Neural cell (in vitro differentiated cells): ENCODE data around the gene PDGFA. TPM values are rescaled to one million over a fixed set of nuclear protein-coding genes. Genes with fewer than 3 reads are reported as not detected.

Source experiments
- H2AFZ ChIP-seq: fragments of 200-600, 300-800 bp; sonication (generic), shearing (Covaris generic); 2 replicates; pipeline ENCODE4 v1.6.0; 2014; ENCODE audit warnings: low read depth, mild to moderate bottlenecking, antibody characterized with exemption, low read length, moderate library complexity
- H3F3A ChIP-seq: fragments of 200-600 bp; shearing (Covaris generic); 2 replicates; pipeline ENCODE4 v1.6.1; 2016; ENCODE audit warnings: mild to moderate bottlenecking, moderate library complexity, mixed read lengths, antibody characterized with exemption, low read length; ENCODE audit not compliant: insufficient read depth, poor library complexity, severe bottlenecking
- H3K27ac ChIP-seq: fragments of 200-600, 300-800 bp; sonication (generic), shearing (Covaris generic); 2 replicates; pipeline ENCODE4 v1.5.1; 2014; ENCODE audit warnings: mild to moderate bottlenecking, low read length, moderate library complexity
- H3K27me3 ChIP-seq: fragments of 300-800, 200-600 bp; sonication (generic), shearing (Covaris generic); 2 replicates; pipeline ENCODE4 v1.6.0; 2014; ENCODE audit warnings: mild to moderate bottlenecking, low read depth, low read length, moderate library complexity; ENCODE audit not compliant: insufficient read depth
- H3K36me3 ChIP-seq: fragments of 300-800, 200-600 bp; sonication (generic), shearing (Covaris generic); 2 replicates; pipeline ENCODE4 v1.5.1; 2014; ENCODE audit warnings: mild to moderate bottlenecking, antibody characterized with exemption, low read length, moderate library complexity; ENCODE audit not compliant: insufficient read depth
- H3K4me2 ChIP-seq: fragments of 300-800, 200-600 bp; sonication (generic), shearing (Covaris generic); 2 replicates; pipeline ENCODE4 v1.6.0; 2014; ENCODE audit warnings: mild to moderate bottlenecking, low read length
- H3K4me3 ChIP-seq: fragments of 300-800, 200-600 bp; sonication (generic), shearing (Covaris generic); 2 replicates; pipeline ENCODE4 v1.5.1; 2014; ENCODE audit warnings: mild to moderate bottlenecking, low read length, moderate library complexity
- H3K79me2 ChIP-seq: fragments of 200-600 bp; shearing (Covaris generic); replicated peaks from 2 replicates; pipeline ENCODE4 v1.6.0; 2014; ENCODE audit warnings: mild to moderate bottlenecking, low read length, moderate library complexity; ENCODE audit not compliant: insufficient read depth
- H3K9ac ChIP-seq: fragments of 300-800, 200-600 bp; sonication (generic), shearing (Covaris generic); 2 replicates; pipeline ENCODE4 v1.6.1; 2016; ENCODE audit warnings: mild to moderate bottlenecking, low read length, mixed read lengths
- H3K9me2 ChIP-seq: fragments of 200-600 bp; shearing (Covaris generic); 2 replicates; pipeline ENCODE4 v1.6.1; 2016; ENCODE audit warnings: mild to moderate bottlenecking, low read length, mixed read lengths; ENCODE audit not compliant: insufficient read depth
- H3K9me3 ChIP-seq: fragments of 200-600, 300-800 bp; sonication (generic), shearing (Covaris generic); 2 replicates; pipeline ENCODE4 v1.6.1; 2016; ENCODE audit warnings: mild to moderate bottlenecking, mixed run types, low read length, moderate library complexity, mixed read lengths
- H4K20me1 ChIP-seq: fragments of 200-600 bp; shearing (Covaris generic); 2 replicates; pipeline ENCODE4 v1.6.1; 2016; ENCODE audit warnings: mild to moderate bottlenecking, mixed run types; ENCODE audit not compliant: insufficient read depth
- CTCF ChIP-seq: fragments of 450-650 bp; IDR thresholded peaks from 2 replicates; pipeline ENCODE4 v1.5.1; 2014; ENCODE audit warnings: antibody characterized with exemption, mild to moderate bottlenecking, moderate library complexity; ENCODE audit not compliant: poor library complexity, severe bottlenecking
- EP300 ChIP-seq: fragments of 450-650 bp; conservative IDR thresholded peaks from 2 replicates; pipeline ENCODE4 v1.6.1; 2014; ENCODE audit warnings: antibody characterized with exemption, mild to moderate bottlenecking, moderate library complexity; ENCODE audit not compliant: poor library complexity, severe bottlenecking
- EZH2 ChIP-seq: fragments of 200-600, 300-800 bp; shearing (Covaris generic), sonication (generic); IDR thresholded peaks from 2 replicates; pipeline ENCODE4 v1.6.1; 2014; ENCODE audit warnings: antibody characterized with exemption, low read length, borderline replicate concordance, mild to moderate bottlenecking; ENCODE audit not compliant: insufficient read depth, poor library complexity, severe bottlenecking
- MXI1 ChIP-seq: fragments of 450-650 bp; conservative IDR thresholded peaks from 2 replicates; pipeline ENCODE4 v1.6.1; 2014; ENCODE audit warnings: antibody characterized with exemption, mild to moderate bottlenecking; ENCODE audit not compliant: poor library complexity, severe bottlenecking
- POLR2AphosphoS5 ChIP-seq: IDR thresholded peaks from 2 replicates; pipeline ENCODE4 v1.6.1; 2012
- RAD21 ChIP-seq: fragments of 450-650 bp; conservative IDR thresholded peaks from 2 replicates; pipeline ENCODE4 v1.6.1; 2014; ENCODE audit warnings: antibody characterized with exemption, mild to moderate bottlenecking, moderate library complexity
- SMC3 ChIP-seq: fragments of 450-650 bp; conservative IDR thresholded peaks from 2 replicates; pipeline ENCODE4 v1.6.1; 2014; ENCODE audit warnings: antibody characterized with exemption, mild to moderate bottlenecking, moderate library complexity; ENCODE audit not compliant: poor library complexity
- TAF1 ChIP-seq: IDR thresholded peaks from 2 replicates; pipeline ENCODE4 v1.6.1; 2012; ENCODE audit warnings: low read depth
- polyA plus RNA-seq: library from polyadenylated mRNA; depleted of rRNA; stranded (reverse); fragments of >200 nt; gene quantifications from 2 replicates; pipeline ENCODE4 v1.2.3, GENCODE V29; 2014
- TF ChIP-seq, protein P1 (sequence below): IDR thresholded peaks from 2 replicates; pipeline ENCODE4 v1.6.1; 2012; ENCODE audit warnings: borderline replicate concordance

PDGFA gene
- polyA plus RNA-seq, 1 donor from 2014 or later, result 4.1 TPM

DNA sequence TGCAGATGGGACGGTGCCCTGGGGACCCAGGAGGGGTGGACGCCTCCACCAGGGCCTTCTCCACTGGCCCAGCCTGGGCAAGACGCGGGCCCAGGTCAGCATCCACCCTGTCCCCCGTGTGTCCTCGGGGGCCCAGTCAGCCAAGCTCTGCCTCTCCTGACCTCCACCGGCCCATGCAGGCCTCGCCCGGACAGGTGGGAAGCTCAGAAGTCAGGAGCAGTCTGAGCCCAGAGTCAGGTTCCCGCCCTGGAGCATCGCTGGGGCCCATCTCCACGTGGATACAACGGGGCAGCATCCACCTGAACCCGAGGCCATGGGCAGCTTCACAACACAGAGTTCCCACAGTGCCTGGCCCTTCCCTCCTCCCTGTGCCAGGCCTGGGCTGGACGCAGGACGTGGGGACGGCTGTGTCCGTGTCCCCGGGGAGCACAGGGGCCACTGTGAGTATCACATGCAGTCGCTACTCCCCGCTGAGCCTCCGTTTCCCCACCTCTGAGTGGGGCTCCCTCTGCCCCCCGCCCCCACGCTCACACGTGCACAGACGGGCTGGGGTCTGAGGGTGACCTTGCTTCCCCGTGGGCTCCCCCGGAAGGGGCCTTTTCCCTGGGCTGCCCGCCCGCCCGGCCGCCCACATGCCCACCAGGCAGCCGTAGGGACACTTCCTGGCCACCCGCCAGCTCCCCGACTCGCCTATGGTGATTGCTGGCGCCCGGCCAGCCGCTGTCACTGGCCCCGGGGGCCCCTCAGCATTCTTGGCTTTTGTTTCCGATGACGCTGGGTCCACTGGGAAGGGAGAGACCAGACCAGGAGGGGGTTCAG lies 64.3 kb downstream of the PDGFA start:
- Histone ChIP-seq H3K4me2 (no peak overlapping the region), H3K9ac (no peak overlapping the region)

DNA sequence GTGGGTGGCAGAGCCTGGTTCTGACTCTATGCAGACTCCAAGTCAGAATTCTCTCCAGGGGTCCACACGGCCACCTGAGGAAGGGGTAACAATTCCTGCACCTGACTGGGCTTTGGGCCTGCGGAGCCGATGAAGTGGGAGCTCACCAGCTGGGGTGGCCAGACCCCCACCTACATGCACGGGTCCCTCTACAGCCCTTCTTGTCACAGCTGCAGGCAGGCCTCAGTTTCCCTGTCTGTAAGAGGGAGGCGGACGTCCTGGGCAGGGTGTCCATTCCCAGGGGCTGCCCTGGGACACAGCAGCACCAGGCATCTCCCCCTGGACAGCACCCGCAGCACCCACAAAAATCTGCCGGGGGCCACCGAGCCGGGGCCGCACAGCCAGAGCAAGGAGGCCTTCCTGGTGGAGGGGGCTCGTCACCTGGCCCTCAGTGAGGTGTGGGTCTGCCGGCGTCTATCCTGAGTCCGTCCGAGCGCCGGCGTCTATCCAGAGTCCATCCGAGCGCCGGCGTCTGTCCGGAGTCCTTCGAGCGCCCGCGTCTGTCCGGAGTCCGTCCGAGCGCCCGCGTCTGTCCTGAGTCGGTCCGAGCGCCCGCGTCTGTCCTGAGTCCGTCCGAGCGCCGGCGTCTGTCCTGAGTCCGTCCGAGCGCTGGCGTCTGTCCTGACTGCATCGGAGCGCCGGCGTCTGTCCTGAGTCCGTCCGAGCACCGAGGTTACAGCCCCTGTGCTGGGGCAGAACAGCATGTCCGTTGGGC lies 65.1 kb downstream of the PDGFA start:
- Histone ChIP-seq H3K36me3 (no peaks in the 10 kb centered on the region), H3K79me2 (no peaks in the 10 kb centered on the region), H3F3A (no peaks in the 10 kb centered on the region), H3K27me3 (peaks cover 11% of the 10 kb centered on the region), H3K27ac (no peak overlapping the region), H3K9me3 (no peaks in the 10 kb centered on the region), H4K20me1 (no peaks in the 10 kb centered on the region), H3K4me3 (no peak overlapping the region), H3K4me2 (no peak overlapping the region), H3K9ac (no peak overlapping the region), H3K9me2 (no peaks in the 10 kb centered on the region), H2AFZ (no peak overlapping the region)
- TF ChIP-seq RAD21, result no peak
- no peak for TF ChIP-seq SMC3
- TF ChIP-seq TAF1, result no peak
- no peak for TF ChIP-seq EP300
- TF ChIP-seq CTCF, result no peak
- TF ChIP-seq EZH2, result no peak
- no peak for TF ChIP-seq MXI1

More for the DNA sequence above, 64.3 kb downstream of the PDGFA start:
- no peaks in the 10 kb centered on the region for H3K79me2 ChIP-seq
- no peak overlapping the region for H2AFZ ChIP-seq
- H4K20me1 ChIP-seq, result no peaks in the 10 kb centered on the region
- H3K9me3 ChIP-seq, result no peaks in the 10 kb centered on the region
- no peaks in the 10 kb centered on the region for H3F3A ChIP-seq
- no peaks in the 10 kb centered on the region for H3K36me3 ChIP-seq
- H3K9me2 ChIP-seq, result no peaks in the 10 kb centered on the region
- H3K27me3 ChIP-seq, result peaks cover 11% of the 10 kb centered on the region
- H3K4me3 ChIP-seq, result no peak overlapping the region
- H3K27ac ChIP-seq, result no peak overlapping the region
- TF ChIP-seq EZH2 (no peak), RAD21 (no peak), POLR2AphosphoS5 (no peak), CTCF (no peak), SMC3 (no peak), TAF1 (no peak), MXI1 (no peak), EP300 (no peak)
- TF ChIP-seq, protein P1, sequence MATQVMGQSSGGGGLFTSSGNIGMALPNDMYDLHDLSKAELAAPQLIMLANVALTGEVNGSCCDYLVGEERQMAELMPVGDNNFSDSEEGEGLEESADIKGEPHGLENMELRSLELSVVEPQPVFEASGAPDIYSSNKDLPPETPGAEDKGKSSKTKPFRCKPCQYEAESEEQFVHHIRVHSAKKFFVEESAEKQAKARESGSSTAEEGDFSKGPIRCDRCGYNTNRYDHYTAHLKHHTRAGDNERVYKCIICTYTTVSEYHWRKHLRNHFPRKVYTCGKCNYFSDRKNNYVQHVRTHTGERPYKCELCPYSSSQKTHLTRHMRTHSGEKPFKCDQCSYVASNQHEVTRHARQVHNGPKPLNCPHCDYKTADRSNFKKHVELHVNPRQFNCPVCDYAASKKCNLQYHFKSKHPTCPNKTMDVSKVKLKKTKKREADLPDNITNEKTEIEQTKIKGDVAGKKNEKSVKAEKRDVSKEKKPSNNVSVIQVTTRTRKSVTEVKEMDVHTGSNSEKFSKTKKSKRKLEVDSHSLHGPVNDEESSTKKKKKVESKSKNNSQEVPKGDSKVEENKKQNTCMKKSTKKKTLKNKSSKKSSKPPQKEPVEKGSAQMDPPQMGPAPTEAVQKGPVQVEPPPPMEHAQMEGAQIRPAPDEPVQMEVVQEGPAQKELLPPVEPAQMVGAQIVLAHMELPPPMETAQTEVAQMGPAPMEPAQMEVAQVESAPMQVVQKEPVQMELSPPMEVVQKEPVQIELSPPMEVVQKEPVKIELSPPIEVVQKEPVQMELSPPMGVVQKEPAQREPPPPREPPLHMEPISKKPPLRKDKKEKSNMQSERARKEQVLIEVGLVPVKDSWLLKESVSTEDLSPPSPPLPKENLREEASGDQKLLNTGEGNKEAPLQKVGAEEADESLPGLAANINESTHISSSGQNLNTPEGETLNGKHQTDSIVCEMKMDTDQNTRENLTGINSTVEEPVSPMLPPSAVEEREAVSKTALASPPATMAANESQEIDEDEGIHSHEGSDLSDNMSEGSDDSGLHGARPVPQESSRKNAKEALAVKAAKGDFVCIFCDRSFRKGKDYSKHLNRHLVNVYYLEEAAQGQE, result no peak
